Trophoblast cell (in vitro differentiated cells and primary cell): ENCODE results near the gene DRC1.

ENCODE experiments used
- DNase-seq, 2 donors: peaks; one replicate each; pipeline ENCODE4 v3.0.0-alpha.2; 2016
- H2AFZ ChIP-seq: 2 replicates; pipeline ENCODE4 v1.6.1; 2013; ENCODE audit warnings: low read length, moderate library complexity, mild to moderate bottlenecking; ENCODE audit not compliant: insufficient read depth, poor library complexity
- H2AK5ac ChIP-seq: 2 replicates; pipeline ENCODE4 v1.6.1; 2013; ENCODE audit warnings: mild to moderate bottlenecking, low read length
- H2BK120ac ChIP-seq: 2 replicates; pipeline ENCODE4 v1.6.1; 2013; ENCODE audit warnings: low read length, mild to moderate bottlenecking, moderate library complexity; ENCODE audit not compliant: insufficient read depth, poor library complexity
- H2BK12ac ChIP-seq: 2 replicates; pipeline ENCODE4 v1.6.1; 2013; ENCODE audit warnings: mild to moderate bottlenecking, low read length, moderate library complexity
- H2BK5ac ChIP-seq: 2 replicates; pipeline ENCODE4 v1.6.1; 2013; ENCODE audit warnings: low read length, low read depth, moderate library complexity, mild to moderate bottlenecking; ENCODE audit not compliant: poor library complexity
- H3K14ac ChIP-seq: 2 replicates; pipeline ENCODE4 v1.6.1; 2013; ENCODE audit warnings: mild to moderate bottlenecking, low read length
- H3K18ac ChIP-seq: 2 replicates; pipeline ENCODE4 v1.6.1; 2013; ENCODE audit warnings: mild to moderate bottlenecking, low read length
- H3K23ac ChIP-seq: 2 replicates; pipeline ENCODE4 v1.6.1; 2013; ENCODE audit warnings: low read length
- H3K27ac ChIP-seq: 2 replicates; pipeline ENCODE4 v1.5.1; 2013; ENCODE audit warnings: low read depth, mild to moderate bottlenecking, inconsistent platforms, low read length, moderate library complexity
- H3K27me3 ChIP-seq: 2 replicates; pipeline ENCODE4 v1.6.1; 2013; ENCODE audit warnings: inconsistent platforms, mild to moderate bottlenecking, low read length, moderate library complexity; ENCODE audit not compliant: insufficient read depth
- H3K36me3 ChIP-seq, 2 experiments: 1 replicate in 1 of 2; 2 replicates in 1 of 2; pipeline ENCODE4 v1.6.1; 2013; ENCODE audit warnings: low read length in 2 of 2, mild to moderate bottlenecking in 2 of 2, moderate library complexity in 1 of 2; ENCODE audit not compliant: insufficient read depth in 2 of 2, control insufficient read depth in 1 of 2
- H3K4ac ChIP-seq: 2 replicates; pipeline ENCODE4 v1.6.1; 2013; ENCODE audit warnings: low read depth, mild to moderate bottlenecking, low read length, moderate library complexity
- H3K4me1 ChIP-seq, 2 experiments: 1 replicate in 1 of 2; 2 replicates in 1 of 2; pipeline ENCODE4 v1.6.1; 2013; ENCODE audit warnings: low read length in 2 of 2, mild to moderate bottlenecking in 2 of 2, moderate library complexity in 1 of 2; ENCODE audit not compliant: insufficient read depth in 2 of 2, control insufficient read depth in 1 of 2
- H3K4me2 ChIP-seq: 2 replicates; pipeline ENCODE4 v1.6.1; 2013; ENCODE audit warnings: inconsistent platforms, mild to moderate bottlenecking, low read length, moderate library complexity
- H3K4me3 ChIP-seq: 2 replicates; pipeline ENCODE4 v1.5.1; 2013; ENCODE audit warnings: mild to moderate bottlenecking, low read depth, low read length, inconsistent platforms
- H3K79me1 ChIP-seq: one replicate; pipeline ENCODE4 v1.6.1; 2013; ENCODE audit warnings: low read length
- H3K79me2 ChIP-seq: 2 replicates; pipeline ENCODE4 v1.6.1; 2013; ENCODE audit warnings: low read length, mild to moderate bottlenecking; ENCODE audit not compliant: control insufficient read depth, insufficient read depth, poor library complexity
- H3K9ac ChIP-seq: 2 replicates; pipeline ENCODE4 v1.6.1; 2013; ENCODE audit warnings: mild to moderate bottlenecking, low read length
- H3K9me3 ChIP-seq: 2 replicates; pipeline ENCODE4 v1.6.1; 2013; ENCODE audit warnings: low read depth, mild to moderate bottlenecking, control low read depth, inconsistent platforms, low read length; ENCODE audit not compliant: insufficient read depth
- H4K12ac ChIP-seq: 2 replicates; pipeline ENCODE4 v1.6.1; 2013; ENCODE audit warnings: low read depth, mild to moderate bottlenecking, low read length, moderate library complexity
- H4K8ac ChIP-seq: 2 replicates; pipeline ENCODE4 v1.6.1; 2013; ENCODE audit warnings: low read depth, mild to moderate bottlenecking, low read length, moderate library complexity
- H4K91ac ChIP-seq: one replicate; pipeline ENCODE4 v1.6.1; 2013; ENCODE audit warnings: low read depth, mild to moderate bottlenecking, low read length, moderate library complexity
- WGBS: extraction: QIAGEN DNeasy Blood & Tissue Kit; methylation state at CpG from one replicate; pipeline ENCODE4 v1.1.7; 2013; ENCODE audit warnings: missing lambda C conversion rate; ENCODE audit not compliant: insufficient read length, insufficient coverage; ENCODE audit errors: extremely low coverage; 5-methylcytosine and 5-hydroxymethylcytosine counted together

The DRC1 gene

DNA sequence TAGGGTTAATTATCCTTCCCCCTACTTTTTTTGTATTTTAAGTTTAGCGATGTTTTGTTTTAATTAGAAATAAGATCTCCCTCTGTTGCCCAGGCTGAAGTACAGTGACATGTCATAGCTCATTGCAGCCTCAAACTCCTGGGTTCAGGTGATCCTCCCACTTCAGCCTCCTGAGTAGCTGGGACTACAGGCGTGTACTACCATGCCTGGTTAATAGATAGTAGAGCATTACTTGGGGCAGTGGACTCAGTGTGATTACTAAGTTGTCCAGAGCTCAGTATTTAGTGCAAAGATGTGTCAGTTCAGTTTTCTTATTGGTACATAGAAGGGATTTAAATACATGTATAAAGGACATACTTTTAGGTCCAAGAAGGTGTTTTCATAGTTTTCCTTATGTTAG is 45.6 kb upstream of the DRC1 start:
- Histone ChIP-seq H3K9me3 (no peaks in the 10 kb centered on the region), H4K91ac (no peak overlapping the region), H4K8ac (no peak overlapping the region), H3K9ac (no peak overlapping the region), H3K14ac (no peak overlapping the region), H4K12ac (no peak overlapping the region), H3K18ac (no peak overlapping the region), H3K4me1 (peaks cover 3 to 4% of the 10 kb centered on the region in 2 experiments), H3K27ac (no peak overlapping the region), H3K4me2 (no peak overlapping the region), H3K4ac (no peak overlapping the region), H3K23ac (no peak overlapping the region), H2BK120ac (no peak overlapping the region), H3K27me3 (no peaks in the 10 kb centered on the region), H2BK12ac (no peak overlapping the region), H3K79me1 (no peaks in the 10 kb centered on the region), H2BK5ac (no peak overlapping the region), H2AK5ac (no peak overlapping the region), H3K4me3 (no peak overlapping the region), H2AFZ (no peak overlapping the region), H3K36me3 (peaks cover 0 to 2% of the 10 kb centered on the region in 2 experiments), H3K79me2 (peaks cover 8% of the 10 kb centered on the region)
- WGBS = no CpG with 5 or more reads among the region's 2 CpGs
- DNase-seq = no peak

DNA sequence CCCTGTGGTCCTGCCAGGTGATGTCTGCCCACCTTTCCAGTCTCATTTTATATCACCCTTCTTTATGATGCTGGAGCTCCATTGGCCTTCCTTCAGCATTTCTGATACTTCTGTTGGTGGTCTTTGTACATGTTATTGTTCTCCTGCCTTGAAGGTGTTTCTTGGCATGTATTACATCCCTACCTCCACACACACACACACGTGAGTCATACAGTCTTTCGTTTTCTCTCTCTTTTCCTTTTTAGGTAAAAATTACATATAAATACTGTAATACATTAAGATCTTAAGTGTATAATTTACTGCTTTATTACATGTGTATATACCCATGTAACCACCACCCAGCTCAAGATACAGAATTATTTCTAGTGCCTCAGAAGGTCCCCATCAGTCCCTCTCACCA is 44.9 kb upstream of the DRC1 start:
- Histone ChIP-seq H3K27me3 (no peaks in the 10 kb centered on the region), H3K4me2 (no peak overlapping the region), H4K12ac (no peak overlapping the region), H3K4ac (peak overlapping the region; percentile 33), H3K9ac (no peak overlapping the region), H3K79me1 (no peaks in the 10 kb centered on the region), H3K36me3 (peaks cover 0 to 2% of the 10 kb centered on the region in 2 experiments), H3K23ac (no peak overlapping the region), H4K8ac (no peak overlapping the region), H3K4me3 (no peak overlapping the region), H3K9me3 (no peaks in the 10 kb centered on the region), H3K79me2 (peaks cover 8% of the 10 kb centered on the region), H2BK12ac (no peak overlapping the region), H2BK120ac (no peak overlapping the region), H2AFZ (no peak overlapping the region), H3K4me1 (peaks cover 3 to 4% of the 10 kb centered on the region in 2 experiments), H3K18ac (no peak overlapping the region), H3K27ac (no peak overlapping the region), H4K91ac (no peak overlapping the region), H2BK5ac (no peak overlapping the region), H2AK5ac (no peak overlapping the region), H3K14ac (no peak overlapping the region)
- DNase-seq = no peak
- no CpG with 5 or more reads among the region's 2 CpGs for WGBS

GRCh38 chr2:26359886-26360473 is 41.7 kb upstream of the DRC1 start:
- no peak overlapping the region for H3K4me2 ChIP-seq
- WGBS = no CpG with 5 or more reads among the region's 4 CpGs
- no peaks in the 10 kb centered on the region for H3K79me1 ChIP-seq
- no peak overlapping the region for H2BK120ac ChIP-seq
- no peak overlapping the region for H2AK5ac ChIP-seq
- peaks cover 3 to 4% of the 10 kb centered on the region in 2 experiments for H3K4me1 ChIP-seq
- no peak overlapping the region for H2AFZ ChIP-seq
- H4K12ac ChIP-seq = no peak overlapping the region
- H4K91ac ChIP-seq = no peak overlapping the region
- no peak overlapping the region for H3K18ac ChIP-seq
- no peak overlapping the region for H2BK12ac ChIP-seq
- H3K4ac ChIP-seq = peak overlapping the region; percentile 58
- H2BK5ac ChIP-seq = no peak overlapping the region
- no peak overlapping the region for H3K4me3 ChIP-seq
- peaks cover 8% of the 10 kb centered on the region for H3K79me2 ChIP-seq
- no peaks in the 10 kb centered on the region for H3K36me3 ChIP-seq
- no peak for DNase-seq
- no peak overlapping the region for H3K14ac ChIP-seq
- H3K9ac ChIP-seq = no peak overlapping the region
- H3K9me3 ChIP-seq = no peaks in the 10 kb centered on the region
- no peak overlapping the region for H3K27ac ChIP-seq
- no peak overlapping the region for H3K23ac ChIP-seq
- no peaks in the 10 kb centered on the region for H3K27me3 ChIP-seq
- H4K8ac ChIP-seq = no peak overlapping the region

DNA sequence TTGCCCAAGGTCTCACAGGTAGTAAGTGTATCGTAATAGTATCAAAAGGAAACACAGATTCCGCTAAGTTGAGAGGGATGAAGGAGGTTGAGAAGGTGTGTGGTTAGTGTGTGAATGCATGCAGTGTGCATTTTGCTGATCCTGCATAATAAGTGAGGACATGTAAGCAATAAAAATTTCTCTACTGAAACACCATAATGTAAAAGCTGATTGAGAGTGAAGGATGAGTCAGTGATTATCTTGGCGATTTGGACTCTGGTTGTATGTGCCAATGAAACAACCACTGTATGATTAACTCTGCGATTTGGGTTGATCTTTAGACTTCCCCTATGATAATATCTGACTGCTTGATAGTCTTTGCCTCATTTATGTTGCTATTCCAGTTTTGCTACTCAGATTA is 38.4 kb upstream of the DRC1 start:
- H3K9ac ChIP-seq = no peak overlapping the region
- no peak overlapping the region for H3K4me2 ChIP-seq
- no peak overlapping the region for H4K12ac ChIP-seq
- no peaks in the 10 kb centered on the region for H3K79me1 ChIP-seq
- H3K9me3 ChIP-seq = no peaks in the 10 kb centered on the region
- H2AK5ac ChIP-seq = no peak overlapping the region
- no peak overlapping the region for H4K8ac ChIP-seq
- H3K14ac ChIP-seq = no peak overlapping the region
- H3K27ac ChIP-seq = no peak overlapping the region
- H3K36me3 ChIP-seq = peaks cover 2 to 3% of the 10 kb centered on the region in 2 experiments
- H3K4me1 ChIP-seq = no peaks in the 10 kb centered on the region
- DNase-seq = peak; percentile 36 to 82
- no peaks in the 10 kb centered on the region for H3K79me2 ChIP-seq
- H3K4ac ChIP-seq = no peak overlapping the region
- no peak overlapping the region for H2AFZ ChIP-seq
- WGBS = 100% methylated on average over 2 of the region's 4 CpGs
- H3K18ac ChIP-seq = no peak overlapping the region
- H4K91ac ChIP-seq = no peak overlapping the region
- no peak overlapping the region for H2BK12ac ChIP-seq
- H3K4me3 ChIP-seq = no peak overlapping the region
- H2BK120ac ChIP-seq = no peak overlapping the region
- no peaks in the 10 kb centered on the region for H3K27me3 ChIP-seq
- no peak overlapping the region for H3K23ac ChIP-seq
- no peak overlapping the region for H2BK5ac ChIP-seq
